AG04450 (cell line): Measurements from ENCODE around the gene KRTAP11-1. TPM values are rescaled to one million over a fixed set of nuclear protein-coding genes. Genes with fewer than 3 reads are reported as not detected.

Experiments
- CTCF ChIA-PET: fragments of 300-600, 350-600 bp; formaldehyde crosslinking; extraction: SDS; loops from one replicate; lab custom pipeline; 2022; ENCODE audit warnings: antibody characterized with exemption, inconsistent platforms; lab: Charles Lee
- POLR2A ChIA-PET: fragments of 350-600 bp; formaldehyde crosslinking; extraction: SDS; loops from one replicate; lab custom pipeline; 2021; ENCODE audit warnings: antibody characterized with exemption, inconsistent platforms; lab: Yijun Ruan, JAX
- DNase-seq: peaks from one replicate; pipeline ENCODE4 v3.0.0-alpha.2; 2011; ENCODE audit warnings: low read depth, low spot score
- H3K27ac ChIP-seq: one replicate; pipeline ENCODE4 v1.5.1; 2012; ENCODE audit warnings: low read depth, low read length, control low read depth
- H3K27me3 ChIP-seq: one replicate; pipeline ENCODE4 v1.6.0; 2012; ENCODE audit warnings: low read length; ENCODE audit not compliant: control insufficient read depth, insufficient read depth
- H3K4me3 ChIP-seq: 2 replicates; pipeline ENCODE4 v1.5.1; 2011; ENCODE audit warnings: mild to moderate bottlenecking, low read depth, low read length, control low read depth
- H3K9me3 ChIP-seq: 2 replicates; pipeline ENCODE4 v1.5.1; 2012; ENCODE audit warnings: low read length; ENCODE audit not compliant: control insufficient read depth, insufficient read depth
- CTCF ChIP-seq: IDR thresholded peaks from 2 replicates; pipeline ENCODE4 v1.5.1; 2011; ENCODE audit warnings: low read depth, low read length, control low read depth, inconsistent platforms
- polyA plus RNA-seq: library from polyadenylated mRNA; depleted of rRNA; stranded (reverse); fragments of >200 nt; gene quantifications from 2 replicates; pipeline ENCODE4 v1.2.3, GENCODE V29; 2011; rRNA removed

The KRTAP11-1 gene
- polyA plus RNA-seq, 1 experiment = not detected

- H3K27me3 ChIP-seq = no peaks in the 10 kb centered on the region
- CTCF ChIA-PET = no interaction called here
- H3K9me3 ChIP-seq = peaks cover 12% of the 10 kb centered on the region; the same call in 1 of the 2 replicates
- POLR2A ChIA-PET = no interaction called here
- no peak for TF ChIP-seq CTCF
- H3K27ac ChIP-seq = no peak overlapping the region
- no peak overlapping the region for H3K4me3 ChIP-seq
- DNase-seq = no peak
Observed at GRCh38 chr21:30839304-30839703, 42.1 kb downstream of the KRTAP11-1 start.

- ChIA-PET CTCF (no interaction called here), POLR2A (no interaction called here)
- Histone ChIP-seq H3K27ac (no peak overlapping the region), H3K9me3 (peaks cover 13% of the 10 kb centered on the region; the same call in 1 of the 2 replicates), H3K4me3 (no peak overlapping the region), H3K27me3 (no peaks in the 10 kb centered on the region)
- TF ChIP-seq CTCF = no peak
- DNase-seq = no peak
Observed at GRCh38 chr21:30838536-30838935, 42.8 kb downstream of the KRTAP11-1 start.

- no peak overlapping the region for H3K27ac ChIP-seq
- no peaks in the 10 kb centered on the region for H3K27me3 ChIP-seq
- H3K9me3 ChIP-seq = peaks cover 14% of the 10 kb centered on the region; the same call in 1 of the 2 replicates
- POLR2A ChIA-PET = no interaction called here
- CTCF ChIA-PET = no interaction called here
- peak; percentile 12; the same call in 1 of the 2 replicates for TF ChIP-seq CTCF
- DNase-seq = no peak
- H3K4me3 ChIP-seq = no peak overlapping the region
Observed at GRCh38 chr21:30831194-30831765, 50.1 kb downstream of the KRTAP11-1 start.

Other genes with a start within 250 kb of the KRTAP11-1 start
- gene KRTAP20-2, start 246.4 kb downstream of the KRTAP11-1 start, polyA plus RNA-seq = not detected in 2 replicates
- not detected in 2 replicates for gene KRTAP20-3, start 238.7 kb downstream of the KRTAP11-1 start, polyA plus RNA-seq
- not detected in 2 replicates for gene KRTAP21-3, start 162.8 kb downstream of the KRTAP11-1 start, polyA plus RNA-seq
- gene KRTAP21-2, start 134.3 kb downstream of the KRTAP11-1 start, polyA plus RNA-seq = not detected in 2 replicates
- not detected in 2 replicates for gene KRTAP21-1, start 126.2 kb downstream of the KRTAP11-1 start, polyA plus RNA-seq
- not detected in 2 replicates for gene KRTAP8-1, start 68.3 kb downstream of the KRTAP11-1 start, polyA plus RNA-seq
- gene KRTAP7-1, start 51.8 kb downstream of the KRTAP11-1 start, polyA plus RNA-seq = not detected in 2 replicates
- not detected in 2 replicates for gene KRTAP19-8, start 156.9 kb upstream of the KRTAP11-1 start, polyA plus RNA-seq